Ovary (tissue), 9 donors: Measurements from ENCODE around the gene AGAP2. TPM values are rescaled to one million over a fixed set of nuclear protein-coding genes. Genes with fewer than 3 reads are reported as not detected.

ENCODE experiments used
- DNase-seq, 5 donors: peaks; one replicate each; pipeline ENCODE4 v3.0.0-alpha.2; 2019 to 2020
- H3K27ac ChIP-seq, 2 donors: fragments of 200-600 bp; one replicate each; pipeline versions ENCODE4 v1.5.1 to v1.8.0; 2019 to 2022
- H3K27me3 ChIP-seq: fragments of 200-600 bp; one replicate; pipeline ENCODE4 v1.8.0; 2022
- H3K36me3 ChIP-seq: fragments of 200-600 bp; sonication (generic); one replicate; pipeline ENCODE4 v1.5.1; 2019
- H3K4me1 ChIP-seq: one replicate; pipeline ENCODE4 v1.8.1; 2013; ENCODE audit warnings: mild to moderate bottlenecking, moderate library complexity; ENCODE audit not compliant: insufficient read depth
- H3K4me3 ChIP-seq: fragments of 200-600 bp; sonication (generic); one replicate; pipeline ENCODE4 v1.5.1; 2017
- H3K9me3 ChIP-seq, 2 donors: fragments of 200-600 bp in 1 of 2; sonication (generic) in 1 of 2; one replicate each; pipeline versions ENCODE4 v1.5.1 to v1.8.1; 2013 to 2019; ENCODE audit warnings: mild to moderate bottlenecking in 1 of 2, moderate library complexity in 1 of 2
- CTCF ChIP-seq, 3 donors: fragments of 450-650 bp in 2 of 3; fragments of 200-600 bp in 1 of 3; IDR thresholded peaks; one replicate each; pipeline versions ENCODE4 v1.5.1 to v1.8.0; 2016 to 2022; ENCODE audit warnings: antibody characterized with exemption in 3 of 3, mild to moderate bottlenecking in 1 of 3
- EP300 ChIP-seq: sonication (generic); formaldehyde crosslinking; IDR thresholded peaks from one replicate; pipeline ENCODE4 v1.6.1; 2017; ENCODE audit warnings: antibody characterized with exemption
- POLR2A ChIP-seq: fragments of 450-650 bp; IDR thresholded peaks from one replicate; pipeline ENCODE4 v1.6.1; 2017; ENCODE audit warnings: antibody characterized with exemption, mild to moderate bottlenecking, moderate library complexity
- WGBS, 3 donors: extraction: QIAGEN DNeasy Blood & Tissue Kit in 1 of 3; methylation state at CpG; one replicate each; pipeline versions ENCODE4 v1.1.5 to v1.1.7; 2013 to 2017; 5-methylcytosine and 5-hydroxymethylcytosine counted together
- intact Hi-C, 4 donors: fragments of 100-400 bp; cut with DNase I; formaldehyde crosslinking; loops; one replicate each; pipeline versions ENCODE4 v1.11.0 to v1.15.1; 2022 to 2023
- polyA plus RNA-seq, 2 donors: library from polyadenylated mRNA; stranded (reverse); fragments of 200-250 nt in 1 of 2; fragments of 350-450 nt in 1 of 2; fragmentation: Illumina TruSeq in 1 of 2; extraction: RNeasy Lipid Tissue Mini Kit (QIAGEN cat#74804) in 1 of 2; gene quantifications; one replicate each; pipeline ENCODE4 v1.2.3, GENCODE V29; 2013 to 2014
- total RNA-seq, 7 donors: library from RNA; depleted of rRNA in 2 of 7; stranded (reverse); fragments of >200 nt in 2 of 7; fragmentation: NEBNext Ultra II Directional in 3 of 7; extraction: Animal tissue kit (Norgen Biotek cat#: 25700) in 3 of 7; gene quantifications; one replicate each; pipeline versions ENCODE4 v1.1.0 to v1.2.4, GENCODE V29; 2016 to 2023
- donor health status: DM: no; HTN: no; CAD: no; lungs with moderate emphysema.
- donor health status: DM: no; HTN: no; CAD: no.
- donor health status: Bipolar disorder and iron deficiency.
- donor health status: DM: yes; HTN: yes; CAD: no.
- donor health status: DM: no; HTN: no; CAD: no.
- donor health status: DM: yes; HTN: yes; CAD: no.

AGAP2 gene
- total and polyA plus RNA-seq, 9 donors = 0.33 to 1.3 (median 0.60) TPM

- Histone ChIP-seq H3K9me3 (no peaks in the 10 kb centered on the region), H3K27ac (no peak overlapping the region), H3K4me1 (peaks cover 7% of the 10 kb centered on the region), H3K36me3 (no peaks in the 10 kb centered on the region), H3K27me3 (no peaks in the 10 kb centered on the region), H3K4me3 (peak overlapping the region; percentile 58)
- TF ChIP-seq CTCF (IDR thresholded peaks at IDR 0.05) (peak; percentile 43 to 73 (median 59)), POLR2A (no peak), EP300 (no peak)
- WGBS, 3 donors = 3 to 11% (median 4%) methylated on average over 50 to 79 of the region's 79 CpGs
- intact Hi-C loops = no loop called here
- peak; percentile 75 to 86 (median 85) for DNase-seq
These were observed 12.2 kb downstream of the AGAP2 start for GRCh38 chr12:57726151-57726883.

GRCh38 chr12:57725851-57726150 lies 12.7 kb downstream of the AGAP2 start:
- DNase-seq = no peak
- no peak overlapping the region for H3K27ac ChIP-seq
- H3K9me3 ChIP-seq = no peaks in the 10 kb centered on the region
- TF ChIP-seq POLR2A = no peak
- TF ChIP-seq CTCF (IDR thresholded peaks at IDR 0.05) = no peak
- no peak for TF ChIP-seq EP300
- H3K4me3 ChIP-seq = peak overlapping the region; percentile 58
- H3K36me3 ChIP-seq = no peaks in the 10 kb centered on the region
- H3K27me3 ChIP-seq = no peaks in the 10 kb centered on the region
- peaks cover 7% of the 10 kb centered on the region for H3K4me1 ChIP-seq
- intact Hi-C loops = no loop called here
- 0 to 12% (median 3%) methylated on average over 7 to 10 of the region's 10 CpGs for WGBS, 3 donors

- Histone ChIP-seq H3K4me1 (peaks cover 7% of the 10 kb centered on the region), H3K4me3 (no peak overlapping the region), H3K9me3 (no peaks in the 10 kb centered on the region), H3K27ac (no peak overlapping the region), H3K27me3 (no peaks in the 10 kb centered on the region), H3K36me3 (no peaks in the 10 kb centered on the region)
- WGBS, 3 donors = 35 to 50% (median 47%) methylated on average over 11 of the region's 11 CpGs
- intact Hi-C loops = no loop called here
- DNase-seq = peak in 1 of 5 donors; percentile 22
- TF ChIP-seq POLR2A (no peak), CTCF (IDR thresholded peaks at IDR 0.05) (no peak), EP300 (no peak)
These were observed 13.4 kb downstream of the AGAP2 start for GRCh38 chr12:57724936-57725740.

GRCh38 chr12:57724003-57724935 lies 14.3 kb downstream of the AGAP2 start:
- no peak for TF ChIP-seq CTCF (IDR thresholded peaks at IDR 0.05)
- TF ChIP-seq EP300 = no peak
- TF ChIP-seq POLR2A = no peak
- DNase-seq = no peak
- intact Hi-C loops = no loop called here
- peaks cover 7% of the 10 kb centered on the region for H3K4me1 ChIP-seq
- H3K9me3 ChIP-seq = no peaks in the 10 kb centered on the region
- no peaks in the 10 kb centered on the region for H3K36me3 ChIP-seq
- H3K27me3 ChIP-seq = no peaks in the 10 kb centered on the region
- WGBS, 3 donors = 73 to 89% (median 81%) methylated on average over 12 of the region's 12 CpGs
- no peak overlapping the region for H3K4me3 ChIP-seq
- H3K27ac ChIP-seq = no peak overlapping the region
